Measurements from ENCODE around the gene CACNB2. TPM values are rescaled to one million over a fixed set of nuclear protein-coding genes. Genes with fewer than 3 reads are reported as not detected.
A peak's percentile ranks its signal among the peaks of the same experiment; 100 is the strongest.
"Not testable (repeated sequence)": the region's sequence is repeated elsewhere in the genome, so short reads cannot be mapped to it uniquely, and the experiment has no call there.

CACNB2 gene
- total RNA-seq, 1 donor from 2014 or later = 0.96 TPM

DNA sequence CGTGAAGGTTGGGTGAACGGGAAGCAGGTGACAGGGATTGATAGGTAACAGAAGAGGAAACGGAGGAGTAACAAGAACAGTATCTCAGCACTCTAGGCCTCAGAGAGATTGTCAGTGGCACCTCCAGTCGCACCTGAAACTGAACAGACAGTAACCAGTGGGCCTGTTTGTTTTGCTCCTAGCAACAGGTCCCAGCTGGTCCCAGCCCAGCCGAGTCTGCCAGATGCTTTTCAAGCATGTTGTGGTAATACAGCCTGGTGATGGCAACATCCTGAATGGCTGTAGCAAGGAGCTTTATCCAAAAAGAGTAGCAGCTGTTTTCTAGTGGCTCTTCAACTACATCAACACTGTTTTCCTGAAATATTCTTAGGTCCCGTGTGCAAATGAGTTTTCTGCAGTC lies 4.7 kb downstream of the CACNB2 start:
- no peaks in the 10 kb centered on the region for H3K27me3 ChIP-seq
- DNase-seq (ENCODE audit: low spot score in 2 of 2) = peak in 1 of 2 donors; percentile 68
- H3K4me3 ChIP-seq = no peak overlapping the region
- no peaks in the 10 kb centered on the region for H3K9me3 ChIP-seq
- peak overlapping the region; percentile 57 to 69 for H3K27ac ChIP-seq
- peaks cover 0 to 13% of the 10 kb centered on the region in 2 donors for H3K4me1 ChIP-seq
- TF ChIP-seq CTCF (IDR thresholded peaks at IDR 0.05) = no peak
- intact Hi-C loops (cut with DNase I) = loop anchor here (1.0 to 5.0 kb wide), 2 partner anchors 13 to 233 kb away; no protein-coding TSS in a partner anchor
- H3K36me3 ChIP-seq = no peaks in the 10 kb centered on the region

DNA sequence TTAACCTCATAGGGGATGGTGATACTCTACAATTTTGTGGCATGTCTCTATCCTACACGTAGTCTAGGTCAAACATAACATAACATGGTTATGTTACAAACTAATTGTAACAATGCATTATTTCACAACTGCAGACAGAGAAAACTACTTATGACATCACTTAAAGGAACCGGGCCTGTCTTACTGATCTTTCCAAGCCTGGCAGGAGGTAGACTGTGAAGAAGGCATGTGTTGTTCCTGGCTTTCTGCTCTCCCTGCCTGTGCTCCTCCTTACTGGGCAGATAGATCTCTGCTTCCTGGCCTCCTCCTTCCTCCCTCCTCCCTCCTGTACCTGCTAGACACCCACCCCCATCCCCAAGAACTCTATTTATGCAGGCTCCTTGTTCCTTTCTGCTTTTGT lies 5.4 kb downstream of the CACNB2 start:
- intact Hi-C loops (cut with DNase I) = loop anchor here (1.0 kb wide), 1 partner anchor 13 kb away; no protein-coding TSS in a partner anchor
- TF ChIP-seq CTCF (IDR thresholded peaks at IDR 0.05) = no peak
- DNase-seq (ENCODE audit: low spot score in 2 of 2) = no peak
- Histone ChIP-seq H3K36me3 (no peaks in the 10 kb centered on the region), H3K27me3 (no peaks in the 10 kb centered on the region), H3K4me3 (no peak overlapping the region), H3K9me3 (no peaks in the 10 kb centered on the region), H3K27ac (peak overlapping the region; percentile 57 to 69), H3K4me1 (peaks cover 0 to 13% of the 10 kb centered on the region in 2 donors)

GRCh38 chr10:18149196-18149800 lies 9.1 kb downstream of the CACNB2 start:
- H3K36me3 ChIP-seq = peaks cover 0 to 5% of the 10 kb centered on the region in 2 donors
- no peaks in the 10 kb centered on the region for H3K27me3 ChIP-seq
- intact Hi-C loops (cut with DNase I) = no loop called here
- H3K27ac ChIP-seq = no peak overlapping the region
- H3K4me1 ChIP-seq = peaks cover 0 to 13% of the 10 kb centered on the region in 2 donors
- DNase-seq (ENCODE audit: low spot score in 2 of 2) = no peak
- TF ChIP-seq CTCF (IDR thresholded peaks at IDR 0.05) = no peak
- no peaks in the 10 kb centered on the region for H3K9me3 ChIP-seq
- no peak overlapping the region for H3K4me3 ChIP-seq

GRCh38 chr10:18151356-18151890 lies 11.2 kb downstream of the CACNB2 start:
- Histone ChIP-seq H3K27ac (no peak overlapping the region), H3K4me1 (no peaks in the 10 kb centered on the region)
- TF ChIP-seq CTCF (IDR thresholded peaks at IDR 0.05) = no peak

DNA sequence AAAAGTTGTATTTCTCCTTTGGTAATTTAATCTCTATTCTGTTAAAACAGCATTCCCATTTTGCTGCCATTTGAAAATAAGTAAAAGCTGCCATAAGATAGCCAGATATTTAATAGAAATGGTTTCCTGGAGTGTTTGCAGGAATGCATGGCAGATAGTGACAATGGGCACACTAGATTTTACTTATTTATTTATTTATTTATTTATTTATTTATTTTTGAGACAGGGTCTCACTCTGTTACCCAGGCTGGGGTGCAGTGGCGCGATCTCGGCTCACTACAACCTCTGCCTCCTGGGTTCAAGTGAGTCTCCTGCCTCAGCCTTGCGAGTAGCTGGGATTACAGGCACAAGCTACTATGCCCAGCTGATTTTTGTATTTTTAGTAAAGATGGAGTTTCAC lies 13.2 kb downstream of the CACNB2 start:
- H3K4me3 ChIP-seq; DNase-seq (ENCODE audit: low spot score in 2 of 2); H3K27me3 ChIP-seq; H3K36me3 ChIP-seq; intact Hi-C loops (cut with DNase I); H3K27ac ChIP-seq; H3K9me3 ChIP-seq: not testable (repeated sequence)
- H3K4me1 ChIP-seq = peaks cover 0 to 12% of the 10 kb centered on the region in 2 donors

More at GRCh38 chr10:18151356-18151890, 11.2 kb downstream of the CACNB2 start:
- Histone ChIP-seq H3K9me3 (no peaks in the 10 kb centered on the region), H3K27me3 (no peaks in the 10 kb centered on the region), H3K4me3 (no peak overlapping the region), H3K36me3 (peaks cover 0 to 5% of the 10 kb centered on the region in 2 donors)
- no peak for DNase-seq (ENCODE audit: low spot score in 2 of 2)
- intact Hi-C loops (cut with DNase I) = no loop called here

GRCh38 chr10:18155321-18155720 lies 15.1 kb downstream of the CACNB2 start:
- H3K4me1 ChIP-seq = peaks cover 2 to 22% of the 10 kb centered on the region in 2 donors
- no peak for TF ChIP-seq CTCF (IDR thresholded peaks at IDR 0.05)
- H3K27ac ChIP-seq = no peak overlapping the region
- intact Hi-C loops (cut with DNase I) = no loop called here
- no peaks in the 10 kb centered on the region for H3K9me3 ChIP-seq
- H3K4me3 ChIP-seq = no peak overlapping the region
- H3K27me3 ChIP-seq = no peaks in the 10 kb centered on the region
- H3K36me3 ChIP-seq = peaks cover 0 to 5% of the 10 kb centered on the region in 2 donors
- no peak for DNase-seq (ENCODE audit: low spot score in 2 of 2)

GRCh38 chr10:18156797-18157196 lies 16.6 kb downstream of the CACNB2 start:
- Histone ChIP-seq H3K4me1 (peaks cover 2 to 22% of the 10 kb centered on the region in 2 donors), H3K27ac (peak overlapping the region in 1 of 2 donors; percentile 72)
- H3K27me3 ChIP-seq; H3K4me3 ChIP-seq; H3K36me3 ChIP-seq; H3K9me3 ChIP-seq; intact Hi-C loops (cut with DNase I); DNase-seq (ENCODE audit: low spot score in 2 of 2): not testable (repeated sequence)

Data from ascending aorta (tissue), 2 donors.